ENCODE measurements around the gene SEMA3C.
A peak's percentile ranks its signal among the peaks of the same experiment; 100 is the strongest.

Gene SEMA3C

DNA sequence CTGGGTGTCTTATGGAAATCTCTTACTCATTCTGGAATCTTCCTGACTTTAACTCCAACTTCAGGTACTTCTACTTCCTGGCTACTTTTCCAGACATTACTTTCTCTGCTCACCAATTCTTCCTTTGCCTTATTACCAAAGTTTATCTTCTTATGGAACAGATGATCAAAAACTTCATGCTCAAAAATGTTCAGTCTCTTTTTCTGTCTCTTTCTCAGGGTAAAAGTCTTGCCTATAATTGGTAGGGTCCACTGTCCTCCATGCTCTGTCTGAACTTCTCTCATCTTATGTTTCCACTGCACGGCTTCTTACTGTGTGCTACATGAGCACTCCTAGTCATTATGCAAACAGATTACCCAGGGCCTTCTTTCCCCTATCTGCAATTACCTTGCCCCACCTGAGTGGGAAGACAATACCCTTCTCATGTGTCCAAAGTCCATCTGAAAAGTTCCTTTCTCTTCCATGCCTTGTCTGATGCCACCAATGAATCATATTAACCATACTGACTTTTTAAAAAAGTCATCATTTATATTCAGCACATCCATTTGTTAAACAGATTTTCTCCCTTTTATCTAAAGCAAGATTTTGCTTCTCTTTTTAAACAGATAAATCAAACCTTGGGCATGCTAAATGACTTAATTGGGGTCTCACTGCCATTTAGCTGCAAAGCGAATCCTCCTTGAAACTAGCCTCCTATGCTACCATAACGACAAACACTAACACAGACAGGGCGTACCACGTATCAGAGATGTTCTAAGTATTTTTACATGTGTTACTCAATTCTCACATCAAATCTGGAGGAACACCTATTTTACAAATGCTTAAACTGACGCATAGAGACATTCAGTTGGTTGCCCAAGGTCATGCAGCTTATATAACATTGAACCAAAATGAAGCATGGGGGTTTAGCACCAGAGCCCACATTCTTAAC, 48.8 kb downstream of the SEMA3C start:
- TF ChIP-seq BACH2 (CRISPR knock-in tag; IDR thresholded peaks at IDR 0.05; ENCODE audit: borderline replicate concordance) = no peak
- TF ChIP-seq, protein P1, sequence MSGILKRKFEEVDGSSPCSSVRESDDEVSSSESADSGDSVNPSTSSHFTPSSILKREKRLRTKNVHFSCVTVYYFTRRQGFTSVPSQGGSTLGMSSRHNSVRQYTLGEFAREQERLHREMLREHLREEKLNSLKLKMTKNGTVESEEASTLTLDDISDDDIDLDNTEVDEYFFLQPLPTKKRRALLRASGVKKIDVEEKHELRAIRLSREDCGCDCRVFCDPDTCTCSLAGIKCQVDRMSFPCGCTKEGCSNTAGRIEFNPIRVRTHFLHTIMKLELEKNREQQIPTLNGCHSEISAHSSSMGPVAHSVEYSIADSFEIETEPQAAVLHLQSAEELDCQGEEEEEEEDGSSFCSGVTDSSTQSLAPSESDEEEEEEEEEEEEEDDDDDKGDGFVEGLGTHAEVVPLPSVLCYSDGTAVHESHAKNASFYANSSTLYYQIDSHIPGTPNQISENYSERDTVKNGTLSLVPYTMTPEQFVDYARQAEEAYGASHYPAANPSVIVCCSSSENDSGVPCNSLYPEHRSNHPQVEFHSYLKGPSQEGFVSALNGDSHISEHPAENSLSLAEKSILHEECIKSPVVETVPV (CRISPR knock-in tag; IDR thresholded peaks at IDR 0.05) = no peak
- TF ChIP-seq GLIS3 (CRISPR knock-in tag; IDR thresholded peaks at IDR 0.05) = no peak
- no peak for TF ChIP-seq SNAI2 (CRISPR knock-in tag; IDR thresholded peaks at IDR 0.05)
- no peak for TF ChIP-seq ZNF8 (CRISPR knock-in tag; IDR thresholded peaks at IDR 0.05)
- TF ChIP-seq ZNF565 (CRISPR knock-in tag; conservative IDR thresholded peaks at IDR 0.05; ENCODE audit: low read depth) = no peak
- no peak for TF ChIP-seq TOX (CRISPR knock-in tag; IDR thresholded peaks at IDR 0.05; ENCODE audit: borderline replicate concordance)
- TF ChIP-seq ISL1 (CRISPR knock-in tag; IDR thresholded peaks at IDR 0.05) = no peak
- TF ChIP-seq ESRRG (CRISPR knock-in tag; IDR thresholded peaks at IDR 0.05) = no peak
- ATAC-seq = peak; percentile 54

DNA sequence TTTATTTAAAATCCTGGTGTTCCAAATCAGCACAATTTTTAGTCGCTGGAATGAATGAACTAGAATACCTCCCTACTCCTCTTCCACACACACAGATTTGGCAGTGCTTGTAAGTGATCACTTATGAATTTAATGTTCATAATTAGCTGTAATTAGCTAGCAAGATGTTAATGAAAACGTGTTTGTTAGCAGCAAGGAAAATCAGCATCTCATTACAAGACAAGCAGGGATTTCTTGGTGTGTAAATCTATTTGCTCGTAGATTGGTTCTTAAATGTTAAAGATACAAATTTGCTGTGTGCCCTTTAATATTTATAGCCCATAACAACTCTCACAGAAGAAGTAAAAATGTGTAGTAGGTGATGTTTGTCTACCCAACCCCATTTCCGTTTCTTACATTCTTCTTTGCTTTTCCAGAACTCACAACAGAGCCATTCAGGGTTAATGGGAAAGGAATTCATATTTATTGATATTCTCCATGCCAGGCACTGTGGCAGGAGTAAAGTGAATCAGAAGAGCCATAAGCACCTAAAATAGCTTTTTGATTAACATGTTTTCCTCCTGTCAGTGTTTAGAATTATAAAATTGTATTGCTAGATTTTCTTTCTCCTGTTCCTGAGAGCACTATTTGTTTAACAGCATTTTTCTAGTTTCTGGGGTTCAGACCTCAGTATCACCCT, 49.6 kb downstream of the SEMA3C start:
- peak; percentile 59 for ATAC-seq

DNA sequence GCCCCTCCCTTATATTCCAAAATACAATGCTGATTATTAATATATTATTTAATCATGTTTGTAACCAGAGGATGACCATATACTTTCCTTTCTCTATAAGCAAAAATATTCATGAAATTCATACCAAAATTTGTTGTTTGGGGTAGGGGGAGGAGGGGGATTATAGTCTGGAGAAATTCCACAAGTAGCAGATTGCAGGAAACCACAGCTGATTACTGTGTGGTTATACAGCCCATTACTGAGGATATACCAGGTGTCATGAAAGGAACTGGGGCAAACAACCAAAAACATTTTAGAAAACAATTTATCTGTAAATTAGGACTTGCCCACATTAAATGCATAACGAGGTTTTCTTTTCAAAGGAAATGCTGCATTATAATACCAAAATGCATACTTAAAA, 50.3 kb downstream of the SEMA3C start:
- ATAC-seq = no peak
- TF ChIP-seq, protein P2, sequence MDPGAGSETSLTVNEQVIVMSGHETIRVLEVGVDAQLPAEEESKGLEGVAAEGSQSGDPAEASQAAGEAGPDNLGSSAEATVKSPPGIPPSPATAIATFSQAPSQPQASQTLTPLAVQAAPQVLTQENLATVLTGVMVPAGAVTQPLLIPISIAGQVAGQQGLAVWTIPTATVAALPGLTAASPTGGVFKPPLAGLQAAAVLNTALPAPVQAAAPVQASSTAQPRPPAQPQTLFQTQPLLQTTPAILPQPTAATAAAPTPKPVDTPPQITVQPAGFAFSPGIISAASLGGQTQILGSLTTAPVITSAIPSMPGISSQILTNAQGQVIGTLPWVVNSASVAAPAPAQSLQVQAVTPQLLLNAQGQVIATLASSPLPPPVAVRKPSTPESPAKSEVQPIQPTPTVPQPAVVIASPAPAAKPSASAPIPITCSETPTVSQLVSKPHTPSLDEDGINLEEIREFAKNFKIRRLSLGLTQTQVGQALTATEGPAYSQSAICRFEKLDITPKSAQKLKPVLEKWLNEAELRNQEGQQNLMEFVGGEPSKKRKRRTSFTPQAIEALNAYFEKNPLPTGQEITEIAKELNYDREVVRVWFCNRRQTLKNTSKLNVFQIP (CRISPR knock-in tag; IDR thresholded peaks at IDR 0.05; ENCODE audit: borderline replicate concordance, low read depth) = no peak
- TF ChIP-seq ZNF70 (CRISPR knock-in tag; IDR thresholded peaks at IDR 0.05) (no peak), ESRRG (CRISPR knock-in tag; IDR thresholded peaks at IDR 0.05) (no peak), RARB (CRISPR knock-in tag; IDR thresholded peaks at IDR 0.05) (no peak), ZNF565 (CRISPR knock-in tag; conservative IDR thresholded peaks at IDR 0.05; ENCODE audit: low read depth) (no peak), TCF4 (CRISPR knock-in tag; IDR thresholded peaks at IDR 0.05; ENCODE audit: borderline replicate concordance) (no peak), ARNTL (CRISPR knock-in tag; IDR thresholded peaks at IDR 0.05; ENCODE audit: borderline replicate concordance, low read depth) (no peak), BACH2 (CRISPR knock-in tag; IDR thresholded peaks at IDR 0.05; ENCODE audit: borderline replicate concordance) (no peak), PPARA (CRISPR knock-in tag; IDR thresholded peaks at IDR 0.05; ENCODE audit: borderline replicate concordance) (no peak), ISL1 (CRISPR knock-in tag; IDR thresholded peaks at IDR 0.05) (no peak), ZFP30 (CRISPR knock-in tag; IDR thresholded peaks at IDR 0.05) (no peak), OSR1 (CRISPR knock-in tag; IDR thresholded peaks at IDR 0.05) (no peak), CSDC2 (CRISPR knock-in tag; IDR thresholded peaks at IDR 0.05) (no peak), ZFP3 (CRISPR knock-in tag; IDR thresholded peaks at IDR 0.05) (no peak), SNAI2 (CRISPR knock-in tag; IDR thresholded peaks at IDR 0.05) (no peak)
- TF ChIP-seq, protein P3, sequence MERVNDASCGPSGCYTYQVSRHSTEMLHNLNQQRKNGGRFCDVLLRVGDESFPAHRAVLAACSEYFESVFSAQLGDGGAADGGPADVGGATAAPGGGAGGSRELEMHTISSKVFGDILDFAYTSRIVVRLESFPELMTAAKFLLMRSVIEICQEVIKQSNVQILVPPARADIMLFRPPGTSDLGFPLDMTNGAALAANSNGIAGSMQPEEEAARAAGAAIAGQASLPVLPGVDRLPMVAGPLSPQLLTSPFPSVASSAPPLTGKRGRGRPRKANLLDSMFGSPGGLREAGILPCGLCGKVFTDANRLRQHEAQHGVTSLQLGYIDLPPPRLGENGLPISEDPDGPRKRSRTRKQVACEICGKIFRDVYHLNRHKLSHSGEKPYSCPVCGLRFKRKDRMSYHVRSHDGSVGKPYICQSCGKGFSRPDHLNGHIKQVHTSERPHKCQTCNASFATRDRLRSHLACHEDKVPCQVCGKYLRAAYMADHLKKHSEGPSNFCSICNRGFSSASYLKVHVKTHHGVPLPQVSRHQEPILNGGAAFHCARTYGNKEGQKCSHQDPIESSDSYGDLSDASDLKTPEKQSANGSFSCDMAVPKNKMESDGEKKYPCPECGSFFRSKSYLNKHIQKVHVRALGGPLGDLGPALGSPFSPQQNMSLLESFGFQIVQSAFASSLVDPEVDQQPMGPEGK (CRISPR knock-in tag; IDR thresholded peaks at IDR 0.05; ENCODE audit: borderline replicate concordance) = no peak
- TF ChIP-seq, protein P1 (CRISPR knock-in tag; IDR thresholded peaks at IDR 0.05) = no peak
- TF ChIP-seq, protein P4, sequence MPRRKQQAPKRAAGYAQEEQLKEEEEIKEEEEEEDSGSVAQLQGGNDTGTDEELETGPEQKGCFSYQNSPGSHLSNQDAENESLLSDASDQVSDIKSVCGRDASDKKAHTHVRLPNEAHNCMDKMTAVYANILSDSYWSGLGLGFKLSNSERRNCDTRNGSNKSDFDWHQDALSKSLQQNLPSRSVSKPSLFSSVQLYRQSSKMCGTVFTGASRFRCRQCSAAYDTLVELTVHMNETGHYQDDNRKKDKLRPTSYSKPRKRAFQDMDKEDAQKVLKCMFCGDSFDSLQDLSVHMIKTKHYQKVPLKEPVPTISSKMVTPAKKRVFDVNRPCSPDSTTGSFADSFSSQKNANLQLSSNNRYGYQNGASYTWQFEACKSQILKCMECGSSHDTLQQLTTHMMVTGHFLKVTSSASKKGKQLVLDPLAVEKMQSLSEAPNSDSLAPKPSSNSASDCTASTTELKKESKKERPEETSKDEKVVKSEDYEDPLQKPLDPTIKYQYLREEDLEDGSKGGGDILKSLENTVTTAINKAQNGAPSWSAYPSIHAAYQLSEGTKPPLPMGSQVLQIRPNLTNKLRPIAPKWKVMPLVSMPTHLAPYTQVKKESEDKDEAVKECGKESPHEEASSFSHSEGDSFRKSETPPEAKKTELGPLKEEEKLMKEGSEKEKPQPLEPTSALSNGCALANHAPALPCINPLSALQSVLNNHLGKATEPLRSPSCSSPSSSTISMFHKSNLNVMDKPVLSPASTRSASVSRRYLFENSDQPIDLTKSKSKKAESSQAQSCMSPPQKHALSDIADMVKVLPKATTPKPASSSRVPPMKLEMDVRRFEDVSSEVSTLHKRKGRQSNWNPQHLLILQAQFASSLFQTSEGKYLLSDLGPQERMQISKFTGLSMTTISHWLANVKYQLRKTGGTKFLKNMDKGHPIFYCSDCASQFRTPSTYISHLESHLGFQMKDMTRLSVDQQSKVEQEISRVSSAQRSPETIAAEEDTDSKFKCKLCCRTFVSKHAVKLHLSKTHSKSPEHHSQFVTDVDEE (CRISPR knock-in tag; IDR thresholded peaks at IDR 0.05) = no peak
- TF ChIP-seq, protein P5, sequence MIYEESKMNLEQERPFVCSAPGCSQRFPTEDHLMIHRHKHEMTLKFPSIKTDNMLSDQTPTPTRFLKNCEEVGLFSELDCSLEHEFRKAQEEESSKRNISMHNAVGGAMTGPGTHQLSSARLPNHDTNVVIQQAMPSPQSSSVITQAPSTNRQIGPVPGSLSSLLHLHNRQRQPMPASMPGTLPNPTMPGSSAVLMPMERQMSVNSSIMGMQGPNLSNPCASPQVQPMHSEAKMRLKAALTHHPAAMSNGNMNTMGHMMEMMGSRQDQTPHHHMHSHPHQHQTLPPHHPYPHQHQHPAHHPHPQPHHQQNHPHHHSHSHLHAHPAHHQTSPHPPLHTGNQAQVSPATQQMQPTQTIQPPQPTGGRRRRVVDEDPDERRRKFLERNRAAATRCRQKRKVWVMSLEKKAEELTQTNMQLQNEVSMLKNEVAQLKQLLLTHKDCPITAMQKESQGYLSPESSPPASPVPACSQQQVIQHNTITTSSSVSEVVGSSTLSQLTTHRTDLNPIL (CRISPR knock-in tag; IDR thresholded peaks at IDR 0.05; ENCODE audit: low read depth) = no peak

More for the DNA sequence above, 49.6 kb downstream of the SEMA3C start:
- peak; percentile 53 for TF ChIP-seq ISL1 (CRISPR knock-in tag; IDR thresholded peaks at IDR 0.05)
- TF ChIP-seq TOX (CRISPR knock-in tag; IDR thresholded peaks at IDR 0.05; ENCODE audit: borderline replicate concordance) = no peak

All from SK-N-SH treated with all-trans-retinoic acid at 6 μM for 48 hours (cell line).